Liver (tissue), 3 donors: ENCODE measurements around the gene INTS4.

ENCODE experiments used
- ATF3 ChIP-seq: IDR thresholded peaks from 2 replicates; pipeline ENCODE4 v1.6.1; 2016; ENCODE audit warnings: antibody characterized with exemption
- CTCF ChIP-seq: fragments of 150-350 bp; IDR thresholded peaks from 2 replicates; pipeline ENCODE4 v1.5.1; 2017; ENCODE audit warnings: improper control_type of control experiment, low read depth, low read length; ENCODE audit not compliant: missing input control
- EGR1 ChIP-seq, 2 donors: IDR thresholded peaks; 2 replicates each; pipeline ENCODE4 v1.6.1; 2016 to 2018; ENCODE audit warnings: antibody characterized with exemption in 2 of 2, low read depth in 2 of 2
- JUND ChIP-seq, 2 donors: IDR thresholded peaks; 2 replicates each; pipeline ENCODE4 v1.6.1; 2016; ENCODE audit warnings: antibody characterized with exemption in 2 of 2
- NR2F2 ChIP-seq: IDR thresholded peaks from 2 replicates; pipeline ENCODE4 v1.6.1; 2016; ENCODE audit warnings: antibody characterized with exemption
- RXRA ChIP-seq, 2 donors: IDR thresholded peaks; 2 replicates each; pipeline ENCODE4 v1.6.1; 2017 to 2018; ENCODE audit warnings: antibody characterized with exemption in 2 of 2, mild to moderate bottlenecking in 1 of 2
- SP1 ChIP-seq: IDR thresholded peaks from 2 replicates; pipeline ENCODE4 v1.6.1; 2018; ENCODE audit warnings: antibody characterized with exemption, mild to moderate bottlenecking
- TAF1 ChIP-seq: conservative IDR thresholded peaks from 2 replicates; pipeline ENCODE4 v1.6.1; 2016; ENCODE audit warnings: antibody characterized with exemption, mild to moderate bottlenecking
- ZBTB33 ChIP-seq: IDR thresholded peaks from 2 replicates; pipeline ENCODE4 v1.6.1; 2016; ENCODE audit warnings: antibody characterized with exemption
- TF ChIP-seq, protein P1 (sequence below): IDR thresholded peaks from 2 replicates; pipeline ENCODE4 v1.6.1; 2016; ENCODE audit warnings: antibody characterized with exemption
- donor health status: healthy.
- donor health status: healthy.

DNA sequence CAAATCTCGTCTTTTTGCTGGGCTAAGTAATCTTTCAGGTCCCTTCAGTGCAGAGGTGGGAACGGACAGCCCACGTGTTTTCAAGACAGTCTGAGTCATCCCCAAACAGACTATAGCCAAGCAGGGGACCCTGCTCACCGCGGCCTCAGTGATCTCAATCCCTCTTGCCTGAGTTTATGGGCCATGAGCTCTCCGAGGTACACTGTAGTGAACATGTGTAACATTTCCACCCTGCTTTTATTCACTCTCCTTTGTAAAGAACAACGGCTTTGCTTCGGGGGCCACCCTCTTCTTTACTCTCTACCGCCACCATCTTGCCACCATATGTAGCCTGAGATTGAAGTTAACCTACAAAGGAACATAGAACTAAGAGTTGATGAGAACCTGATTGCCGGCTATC lies 40.2 kb upstream of the INTS4 start:
- TF ChIP-seq CTCF, result no peak
- TF ChIP-seq, protein P1, sequence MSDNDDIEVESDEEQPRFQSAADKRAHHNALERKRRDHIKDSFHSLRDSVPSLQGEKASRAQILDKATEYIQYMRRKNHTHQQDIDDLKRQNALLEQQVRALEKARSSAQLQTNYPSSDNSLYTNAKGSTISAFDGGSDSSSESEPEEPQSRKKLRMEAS, result no peak
- no peak for TF ChIP-seq RXRA (IDR thresholded peaks at IDR 0.05)
- no peak for TF ChIP-seq SP1
- TF ChIP-seq TAF1, result no peak
- TF ChIP-seq NR2F2, result no peak
- no peak for TF ChIP-seq ATF3
- TF ChIP-seq EGR1 (IDR thresholded peaks at IDR 0.05; ENCODE audit: low read depth in 2 of 2), result no peak
- no peak for TF ChIP-seq ZBTB33
- TF ChIP-seq JUND (IDR thresholded peaks at IDR 0.05), result no peak
